Measurements from ENCODE around the gene PDHA2.
"Not testable (repeated sequence)": the region's sequence is repeated elsewhere in the genome, so short reads cannot be mapped to it uniquely, and the experiment has no call there.

Gene PDHA2

GRCh38 chr4:95839891-95840290 is at the start of gene PDHA2:
Gene PDHA2, plus strand, starts transcription at chr4:95840093. Its CDS starts 58 bp downstream, at chr4:95840151.
- DNase-seq: no peak

DNA sequence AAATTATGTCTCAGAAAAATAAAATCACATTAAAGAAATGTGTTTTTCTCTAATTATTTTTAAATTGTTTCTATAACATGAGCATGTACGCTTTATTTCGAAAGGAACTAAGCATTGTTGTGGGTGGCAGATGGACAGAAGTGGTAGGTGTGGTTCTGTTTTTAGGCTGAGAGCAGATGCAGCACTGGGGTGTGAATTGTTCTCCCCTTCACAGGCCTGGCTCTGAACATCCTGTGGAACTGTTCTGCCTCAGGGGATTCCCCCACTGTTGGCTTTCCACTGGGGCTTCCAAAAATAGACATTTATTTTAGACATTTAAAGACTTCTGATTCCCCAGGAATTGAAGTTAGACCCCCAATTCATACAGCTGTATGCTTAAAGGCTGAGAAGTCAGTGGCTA is 41.9 kb upstream of the PDHA2 start:
- DNase-seq: no peak

GRCh38 chr4:95798727-95799126 is 41.2 kb upstream of the PDHA2 start:
- DNase-seq: no peak

DNA sequence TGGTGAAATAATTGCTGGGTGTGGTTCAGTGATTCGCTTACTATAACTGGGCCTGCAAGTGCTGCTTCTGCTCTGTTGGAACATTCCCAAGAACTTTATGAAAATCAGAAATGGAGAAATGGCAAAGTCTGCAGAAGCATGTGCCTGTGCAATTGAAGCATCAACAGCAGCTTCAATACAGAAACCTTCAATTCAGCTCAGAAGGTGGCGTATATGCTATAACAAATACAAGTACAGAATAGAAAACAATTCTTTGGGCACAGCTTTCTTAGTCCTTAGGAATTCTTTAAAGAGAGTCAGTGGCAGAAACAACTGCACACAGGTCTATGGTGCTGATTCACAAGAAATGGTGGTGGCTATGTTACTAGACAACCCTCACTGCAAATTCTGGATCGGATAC is 18.0 kb upstream of the PDHA2 start:
- DNase-seq: no peak

GRCh38 chr4:95825546-95825945 is 14.3 kb upstream of the PDHA2 start:
- no peak for DNase-seq

DNA sequence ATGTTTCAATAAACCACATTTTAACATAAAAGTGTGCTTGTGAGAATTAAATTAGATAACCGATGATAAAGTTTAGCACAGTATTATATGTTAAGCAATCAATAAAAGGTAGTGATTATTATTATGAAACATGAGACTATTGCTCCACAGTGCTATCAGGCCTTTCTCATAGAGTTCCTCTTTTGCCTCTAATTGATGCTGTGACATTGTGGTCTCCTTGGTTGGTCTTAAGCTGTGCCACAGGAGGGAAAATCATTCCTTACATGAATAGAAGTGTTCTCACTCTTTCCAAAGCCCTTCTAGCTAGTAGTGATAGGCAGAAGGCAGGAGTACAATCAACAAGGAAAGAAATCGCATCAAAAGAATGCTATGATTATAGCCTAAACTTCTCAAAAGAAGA is 9.2 kb upstream of the PDHA2 start:
- DNase-seq: no peak

GRCh38 chr4:95831166-95831565 is 8.7 kb upstream of the PDHA2 start:
- no peak for DNase-seq

GRCh38 chr4:95833711-95834194 is 6.1 kb upstream of the PDHA2 start:
- DNase-seq: no peak

DNA sequence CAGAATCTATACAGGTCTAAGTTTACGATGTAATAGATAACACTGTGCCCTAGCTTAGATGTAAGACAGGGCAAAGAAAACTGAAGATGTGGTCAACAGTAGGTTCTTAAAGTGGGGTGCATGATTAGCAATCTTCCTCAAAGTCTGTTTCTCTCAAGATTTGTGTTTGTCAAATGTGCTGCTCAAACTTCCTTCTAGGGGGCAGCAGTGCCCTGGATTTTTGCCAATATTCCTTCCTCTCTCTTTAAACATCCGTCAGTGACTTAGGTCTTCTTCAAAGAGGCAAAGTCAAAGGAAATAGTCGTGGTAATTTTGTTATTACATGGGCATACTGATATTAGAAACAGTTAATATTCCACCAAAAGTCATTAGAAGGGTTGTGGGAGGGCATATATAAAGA is 4.2 kb upstream of the PDHA2 start:
- DNase-seq: no peak

DNA sequence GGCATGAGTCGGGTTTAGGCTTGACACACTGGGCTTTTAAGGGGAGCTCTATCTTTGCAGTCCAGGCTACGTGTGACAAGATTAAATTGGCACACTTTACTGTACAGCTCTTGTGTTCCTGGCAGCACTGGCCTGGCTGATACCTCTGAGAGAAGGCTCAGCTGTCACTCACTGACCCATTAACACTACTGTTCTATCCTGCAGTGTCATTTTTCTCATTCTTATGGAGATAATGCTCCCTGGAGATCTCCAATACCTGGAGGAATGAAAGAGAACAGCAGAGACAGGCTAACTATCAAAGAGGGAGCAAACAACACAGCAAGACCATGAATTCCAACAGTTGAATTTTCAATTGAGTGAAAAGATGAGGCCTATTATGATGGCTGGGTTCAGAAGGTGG is 1.7 kb upstream of the PDHA2 start:
- no peak for DNase-seq

GRCh38 chr4:95847908-95848460 is 8.1 kb downstream of the PDHA2 start:
- no peak for DNase-seq

- DNase-seq: no peak
Observed at GRCh38 chr4:95850161-95850560, 10.3 kb downstream of the PDHA2 start.

DNA sequence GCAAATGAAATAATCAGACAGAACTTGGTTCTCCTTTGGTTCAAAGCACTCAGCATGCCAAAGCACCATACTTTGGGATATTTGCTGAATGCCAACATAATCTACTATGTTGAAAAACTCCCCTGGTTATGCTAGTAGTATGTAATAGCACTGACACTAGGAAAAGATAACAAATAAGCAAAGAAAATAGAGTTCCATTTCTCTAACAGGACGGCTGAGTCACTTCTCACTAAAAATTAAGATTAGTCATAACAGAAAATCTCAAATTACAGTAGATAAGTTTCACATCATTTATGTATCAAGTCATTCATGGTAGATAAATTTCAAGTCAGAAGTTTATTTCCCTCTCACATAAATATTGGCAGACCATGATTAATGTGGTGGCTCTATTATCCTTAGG is 17.9 kb downstream of the PDHA2 start:
- DNase-seq: no peak

GRCh38 chr4:95867919-95868318 is 28.0 kb downstream of the PDHA2 start:
- no peak for DNase-seq

- not testable (repeated sequence) for DNase-seq
Observed at GRCh38 chr4:95869414-95869813, 29.5 kb downstream of the PDHA2 start.

DNA sequence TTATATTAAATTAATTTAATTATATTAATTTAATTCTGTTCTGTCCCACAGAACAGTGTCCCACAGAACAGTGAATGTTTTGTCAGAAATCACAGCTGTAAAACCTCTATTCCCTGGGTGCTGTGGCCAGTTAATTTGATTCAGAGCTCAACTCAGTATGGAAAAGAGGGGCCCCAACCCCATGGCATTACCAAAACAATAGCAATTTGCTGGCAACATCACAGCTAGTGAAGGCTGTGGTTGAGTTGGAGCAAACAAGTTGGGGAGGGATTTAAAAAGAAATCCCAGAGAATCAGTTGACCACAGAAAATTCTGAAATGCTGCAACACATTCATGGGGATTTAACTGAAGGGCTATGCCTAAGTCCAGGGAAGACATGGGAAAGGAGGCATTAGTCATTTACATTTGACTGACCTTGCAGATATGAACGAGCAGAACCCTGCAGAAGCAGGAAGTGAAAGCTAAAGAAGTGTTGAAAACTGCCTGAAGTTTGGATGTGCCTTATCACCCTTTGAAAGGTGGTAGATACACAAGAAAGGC is 30.1 kb downstream of the PDHA2 start:
- DNase-seq: no peak

GRCh38 chr4:95877636-95878035 is 37.7 kb downstream of the PDHA2 start:
- no peak for DNase-seq

GRCh38 chr4:95887551-95887950 is 47.7 kb downstream of the PDHA2 start:
- no peak for DNase-seq

DNA sequence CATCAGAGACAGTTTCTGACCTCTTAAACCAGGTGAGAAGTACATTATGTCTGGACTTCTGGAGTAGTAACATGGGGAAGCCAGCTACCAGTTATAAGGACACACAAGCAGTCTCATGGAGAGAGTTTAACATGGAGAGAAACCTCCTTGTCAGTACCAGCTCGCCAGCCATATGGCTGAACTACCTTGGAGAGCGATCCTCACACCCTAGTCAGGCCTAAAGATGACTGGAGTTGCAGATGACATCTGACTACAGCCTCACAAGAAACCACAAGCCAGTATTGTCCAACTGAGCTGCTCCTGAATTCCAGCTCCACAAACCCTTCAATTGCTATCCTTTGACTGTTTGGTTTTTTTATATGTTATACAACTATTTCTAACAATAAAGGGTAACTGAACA is 49.8 kb downstream of the PDHA2 start:
- no peak for DNase-seq

Measured in DMS79 treated with DMSO at 0.1 percent for 48 hours (cell line).